G401 (cell line): ENCODE measurements around the gene FIG4. TPM values are rescaled to one million over a fixed set of nuclear protein-coding genes. Genes with fewer than 3 reads are reported as not detected.
A peak's percentile ranks its signal among the peaks of the same experiment; 100 is the strongest.

Source experiments
- DNase-seq: peaks from one replicate; pipeline ENCODE4 v3.0.0-alpha.2; 2015; ENCODE audit warnings: low spot score
- in situ Hi-C: cut with HindIII; loops from 2 replicates; pipeline ENCODE4 v1.10.0; 2016; ENCODE audit warnings: low sequenced_read_pairs, mixed read lengths
- total RNA-seq: library from RNA; depleted of rRNA; stranded (reverse); fragments of >200 nt; shearing (Covaris generic); gene quantifications from 2 replicates; pipeline ENCODE4 v1.2.3, GENCODE V29; 2014

Gene FIG4
- total RNA-seq, 1 experiment from 2014 or later, result 27.5 TPM

DNA sequence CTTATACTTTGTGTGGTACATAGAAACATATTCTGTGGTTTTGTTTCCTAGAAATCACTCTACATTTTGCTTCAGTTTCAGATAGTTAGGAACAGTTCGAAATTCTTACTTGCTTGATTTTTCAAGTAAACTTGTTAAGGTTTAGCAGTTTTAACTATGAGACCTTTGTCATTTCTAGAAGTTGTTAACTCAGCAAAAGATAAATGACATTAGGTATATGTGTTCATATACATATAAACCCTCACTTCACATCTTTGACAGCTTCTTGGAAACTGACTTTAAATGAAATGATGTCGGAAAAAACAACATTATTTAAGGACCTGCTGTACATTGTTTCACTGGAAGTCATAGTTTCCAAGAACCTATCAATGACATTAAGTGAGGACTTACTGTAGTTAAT, 96.2 kb downstream of the FIG4 start:
- in situ Hi-C loops, result no loop called here
- DNase-seq, result no peak

DNA sequence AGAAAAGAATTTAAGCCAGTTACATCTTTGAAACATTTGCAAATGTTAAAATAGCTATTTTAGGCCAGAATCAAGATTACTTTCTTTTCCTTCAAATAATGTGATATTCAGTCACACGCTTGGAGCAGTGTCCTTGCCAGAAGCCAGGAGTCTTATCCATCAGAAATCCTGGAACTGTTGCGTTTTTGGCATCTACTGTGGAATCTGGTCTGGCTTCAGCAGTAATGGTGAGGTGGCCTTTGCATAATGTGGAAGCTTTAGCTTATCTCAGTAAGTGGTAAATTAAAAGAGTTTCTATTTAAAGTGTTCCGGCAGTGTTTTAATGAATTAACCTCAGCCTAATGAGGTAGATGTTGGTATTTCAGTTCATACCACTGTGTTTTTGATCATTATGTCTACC, 97.6 kb downstream of the FIG4 start:
- DNase-seq, result no peak
- in situ Hi-C loops, result no loop called here

DNA sequence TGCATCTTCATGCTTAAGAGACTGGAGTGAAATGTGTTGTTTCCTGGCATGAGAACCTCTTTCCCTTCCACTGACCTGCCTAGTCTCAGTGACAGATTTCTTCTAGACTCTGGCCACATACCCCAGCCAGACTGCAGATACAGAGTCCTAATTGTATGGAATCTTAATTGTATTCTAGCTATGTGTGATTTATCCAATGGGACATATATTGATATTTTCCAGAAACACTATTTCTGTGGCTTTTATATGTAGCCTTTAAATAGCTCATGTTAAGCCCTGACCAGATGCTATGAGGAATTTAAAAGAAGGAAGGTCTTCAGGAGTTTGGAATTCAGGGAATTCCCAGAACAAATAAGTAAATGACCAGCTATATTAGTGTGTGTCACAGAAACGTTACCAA, 99.0 kb downstream of the FIG4 start:
- DNase-seq, result no peak
- in situ Hi-C loops, result no loop called here

DNA sequence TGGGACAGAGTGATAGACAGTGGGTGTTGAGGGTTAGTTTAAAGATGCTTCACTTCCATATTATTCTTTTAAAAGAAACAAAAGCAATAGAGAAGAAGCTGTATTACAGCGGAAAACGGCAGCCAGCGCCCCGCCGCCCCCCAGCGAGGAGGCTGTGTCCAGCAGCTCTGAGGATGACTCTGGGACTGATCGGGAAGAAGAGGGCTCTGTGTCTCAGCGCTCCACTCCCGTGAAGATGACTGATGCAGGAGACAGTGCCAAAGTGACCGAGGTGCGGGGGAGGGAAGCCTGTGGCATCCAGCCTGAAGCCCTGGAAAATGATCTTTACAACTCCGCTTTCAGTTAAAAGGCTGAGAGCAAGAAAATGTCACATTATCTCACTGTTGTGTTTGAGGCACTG, 100.2 kb downstream of the FIG4 start:
- in situ Hi-C loops, result no loop called here
- peak; percentile 57 for DNase-seq

DNA sequence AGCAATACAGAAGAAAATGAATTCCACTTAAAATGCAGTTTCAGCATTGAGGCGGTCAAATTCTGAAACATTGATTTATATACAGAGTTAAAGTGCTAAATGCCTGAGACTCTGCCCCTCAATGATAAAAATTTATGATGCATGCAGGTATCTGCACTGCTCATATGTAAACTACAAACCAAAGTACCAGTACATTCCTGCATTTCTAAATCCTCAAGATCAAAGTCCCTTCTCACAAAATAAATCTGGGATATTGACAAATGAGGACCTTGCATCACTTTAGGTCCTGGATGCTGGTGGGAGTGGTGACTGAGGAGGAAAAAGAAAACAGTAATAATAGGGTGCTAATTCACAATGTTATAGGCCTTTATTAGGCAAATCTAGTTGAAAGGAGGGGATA, 101.9 kb downstream of the FIG4 start:
- in situ Hi-C loops, result no loop called here

DNA sequence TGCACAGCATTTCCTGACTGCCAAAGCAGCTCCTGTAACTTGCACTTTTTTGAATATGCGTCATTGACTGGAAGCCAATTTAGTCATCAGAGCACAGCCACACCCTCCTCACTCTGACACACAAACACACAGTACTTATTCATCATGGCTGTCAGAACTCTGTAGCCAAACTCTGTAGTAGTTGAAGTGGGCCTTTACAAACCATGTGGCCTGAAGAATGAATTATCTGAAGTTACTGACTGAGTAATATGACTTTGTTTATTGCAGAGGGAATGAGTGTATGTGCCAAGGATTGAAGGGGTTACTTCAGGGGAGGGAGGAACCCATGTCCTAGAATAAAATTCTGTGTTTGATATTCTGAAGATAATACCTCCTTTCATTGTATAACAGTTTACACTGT, 102.7 kb downstream of the FIG4 start:
- in situ Hi-C loops, result no loop called here
- no peak for DNase-seq

More for the DNA sequence above, 101.9 kb downstream of the FIG4 start:
- no peak for DNase-seq

DNA sequence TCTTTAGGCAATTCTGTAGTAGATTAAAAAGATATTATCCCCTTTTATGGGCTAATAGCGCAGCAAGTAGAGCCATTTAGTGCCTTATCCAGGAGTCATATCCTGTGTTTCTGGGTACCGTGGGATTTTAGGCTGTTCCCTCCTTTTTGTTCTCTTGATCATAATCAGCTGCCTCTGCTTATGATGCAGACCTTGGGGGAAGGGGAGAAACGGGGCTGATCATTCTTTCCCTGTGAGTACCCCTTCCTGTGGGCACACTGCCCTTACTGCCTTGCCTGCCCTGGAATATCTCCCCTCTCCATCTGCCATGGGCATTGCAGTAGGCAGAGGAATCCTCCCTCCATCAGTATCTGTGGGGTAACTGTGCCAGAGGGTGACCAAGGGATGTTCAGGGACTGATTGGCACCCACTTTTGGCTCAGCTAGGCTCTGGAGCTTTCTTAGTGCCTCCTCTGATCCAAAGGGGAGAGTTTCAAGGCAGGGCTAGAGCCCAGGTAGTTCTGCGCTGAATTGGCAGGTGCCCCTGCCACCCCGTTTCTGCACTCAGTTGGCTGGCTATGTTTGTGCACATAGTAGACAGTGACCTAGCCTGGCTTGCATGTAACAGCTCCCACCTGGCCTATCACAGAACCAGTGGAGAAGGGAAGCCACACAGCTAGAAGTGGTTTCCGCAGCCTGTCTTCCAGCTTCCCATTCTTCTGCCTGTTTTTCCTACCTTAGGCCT, 103.3 kb downstream of the FIG4 start:
- in situ Hi-C loops, result no loop called here
- no peak for DNase-seq

DNA sequence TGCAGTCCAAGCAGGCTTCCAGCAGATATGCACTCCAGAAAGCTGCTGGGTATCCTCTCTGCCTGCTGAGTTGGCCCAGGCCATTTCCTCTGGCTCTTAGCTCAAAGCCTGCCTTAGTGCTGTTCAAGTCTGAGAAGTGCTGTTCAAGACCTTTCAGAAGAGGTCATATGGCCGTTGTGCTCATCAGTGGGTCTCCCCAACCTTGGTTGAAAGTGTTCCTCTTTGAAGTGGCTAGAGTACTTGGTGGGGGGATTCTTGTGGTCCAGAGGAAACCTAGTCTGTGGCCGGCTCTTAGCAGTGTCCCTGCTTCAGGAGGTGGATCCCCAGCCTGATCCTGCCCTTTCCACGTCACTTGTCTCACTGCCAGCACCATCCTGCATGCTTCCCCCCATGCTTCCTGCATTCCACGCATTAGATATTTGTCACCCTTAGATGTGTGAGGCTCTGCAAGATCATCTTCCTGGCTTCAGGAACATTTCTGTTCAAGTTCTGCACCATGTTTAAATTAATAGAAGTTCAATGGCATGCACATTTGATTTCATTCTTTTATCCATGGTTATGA, 105.0 kb downstream of the FIG4 start:
- in situ Hi-C loops, result no loop called here
- DNase-seq, result no peak

DNA sequence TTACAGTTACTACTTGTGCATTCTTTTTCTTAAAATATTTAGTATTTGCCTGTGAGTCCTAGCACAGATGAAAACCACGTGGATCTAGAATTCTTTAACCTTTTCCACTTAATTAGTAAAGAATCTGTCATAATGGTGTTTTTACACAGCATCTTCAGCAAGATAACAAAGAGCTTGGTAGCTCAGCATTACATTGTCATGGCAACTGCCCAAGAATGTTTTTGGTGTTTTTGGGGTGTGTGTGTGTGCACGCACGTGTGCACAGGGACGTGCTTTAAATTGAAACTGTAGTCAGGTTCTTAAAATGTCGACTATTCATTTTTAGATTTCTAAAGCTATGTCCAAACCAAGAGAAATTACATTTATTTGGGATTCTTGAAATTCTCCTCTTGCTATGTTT, 108.0 kb downstream of the FIG4 start:
- DNase-seq, result no peak
- in situ Hi-C loops, result no loop called here

DNA sequence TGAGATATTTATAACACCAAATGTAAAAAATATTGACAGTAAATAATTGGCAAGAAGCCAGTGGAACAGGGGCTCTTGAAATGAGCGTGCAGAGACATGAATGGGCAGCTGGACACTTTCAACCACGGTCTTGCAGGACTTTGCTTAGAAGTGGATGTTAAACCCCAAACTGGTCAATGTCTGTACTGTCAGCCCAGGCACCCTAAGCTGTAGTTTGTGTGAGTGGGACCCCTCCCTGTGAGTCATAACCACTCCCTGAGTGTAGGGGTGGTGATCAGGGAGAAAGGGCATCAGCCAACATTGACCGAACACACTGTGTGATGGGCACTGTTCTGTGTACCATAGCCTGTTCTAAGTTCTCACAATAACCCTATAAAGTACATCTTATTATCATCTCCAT, 108.6 kb downstream of the FIG4 start:
- no peak for DNase-seq
- in situ Hi-C loops, result no loop called here

DNA sequence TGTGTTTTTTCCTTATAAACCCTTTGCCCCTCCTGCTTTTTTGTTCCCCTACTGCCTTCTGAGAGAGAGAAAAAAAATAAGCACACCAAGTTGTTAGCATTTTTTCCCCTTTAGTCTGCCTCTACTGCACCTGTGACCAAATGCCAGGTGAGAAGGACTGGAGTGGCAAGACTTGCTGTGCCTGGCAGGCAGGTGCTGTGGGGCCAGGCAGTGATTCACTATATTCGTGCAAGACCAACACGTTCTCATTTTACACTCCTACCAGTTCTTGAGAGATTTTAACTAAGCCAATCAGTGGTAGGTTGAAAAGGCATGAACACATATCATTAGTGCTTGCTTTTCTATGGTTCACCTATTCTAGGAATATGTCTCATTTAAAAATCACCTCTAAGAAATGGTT, 109.7 kb downstream of the FIG4 start:
- no peak for DNase-seq
- in situ Hi-C loops, result no loop called here

DNA sequence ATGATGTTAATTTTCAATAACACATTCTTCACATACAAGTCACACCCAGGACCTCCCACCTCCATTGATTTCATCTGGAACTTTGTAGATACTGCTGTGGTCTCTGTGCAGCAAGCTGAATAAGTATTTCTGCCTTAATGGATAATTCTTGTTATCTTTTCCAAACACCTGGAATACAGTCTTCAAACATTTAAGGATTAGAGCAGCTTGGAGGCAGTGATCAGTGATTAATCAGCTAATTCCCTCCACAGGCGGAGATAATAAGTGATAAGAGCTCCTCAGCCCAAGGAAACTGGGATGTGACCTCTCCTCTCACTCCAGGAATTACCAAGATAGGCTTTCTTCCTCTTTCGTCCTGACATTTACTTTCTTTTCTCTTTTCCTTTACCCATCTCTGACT, 110.7 kb downstream of the FIG4 start:
- in situ Hi-C loops, result no loop called here
- no peak for DNase-seq

DNA sequence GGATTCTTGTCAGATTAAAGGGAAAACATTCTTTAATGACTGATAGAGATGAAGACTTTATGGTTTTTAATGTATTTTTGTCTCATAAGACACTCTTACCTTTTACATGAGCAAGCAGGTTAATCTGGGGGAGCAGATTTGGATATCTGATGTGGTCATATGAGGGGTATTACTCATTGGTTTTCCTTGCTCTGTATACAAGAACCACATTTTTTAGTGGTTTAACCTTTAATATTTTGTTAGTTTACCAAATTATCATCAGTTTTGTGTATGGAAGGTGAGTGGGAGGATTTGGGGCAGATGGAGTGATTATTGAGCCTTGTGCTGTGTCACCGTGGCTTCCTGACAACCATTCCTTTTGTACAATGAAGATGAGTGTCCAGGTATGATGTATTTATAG, 112.9 kb downstream of the FIG4 start:
- DNase-seq, result no peak
- in situ Hi-C loops, result no loop called here

DNA sequence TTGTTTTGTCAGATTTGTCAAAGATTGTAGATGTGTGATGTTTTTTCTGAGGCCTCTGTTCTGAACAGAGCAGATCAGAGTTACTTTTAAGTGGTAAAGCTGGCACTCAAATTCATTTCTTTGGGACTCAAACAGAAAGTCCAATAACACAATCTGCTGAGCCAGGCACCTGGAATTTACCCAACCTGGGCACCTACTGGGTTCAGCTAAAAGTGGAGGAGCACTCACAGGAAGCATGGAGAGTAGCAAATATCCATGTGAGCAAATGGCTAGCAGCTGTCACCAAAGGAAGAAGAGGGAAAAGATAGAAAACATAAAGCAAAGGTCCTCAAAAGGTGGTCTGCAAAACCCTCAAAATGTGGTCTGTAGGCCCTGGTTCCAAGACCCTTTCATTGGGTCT, 116.8 kb downstream of the FIG4 start:
- in situ Hi-C loops, result no loop called here
- DNase-seq, result peak; percentile 85

DNA sequence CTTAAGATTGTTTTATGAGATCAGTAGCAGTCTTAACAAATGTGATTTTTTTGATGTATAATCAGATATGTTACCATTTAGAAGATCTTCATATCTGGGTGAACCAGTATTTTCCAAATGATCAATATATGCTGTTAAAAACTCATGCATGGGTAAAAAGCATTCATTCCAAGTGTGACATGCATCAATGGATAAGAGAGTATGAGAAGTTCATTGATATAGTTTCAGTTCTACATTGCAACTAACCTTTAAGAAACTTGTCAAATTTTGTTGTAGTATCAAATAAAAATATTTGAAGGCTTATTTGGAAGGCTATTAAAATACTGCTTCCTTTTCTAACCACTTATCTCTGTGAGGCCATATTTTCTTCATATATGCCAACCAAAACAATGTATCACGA, 117.7 kb downstream of the FIG4 start:
- in situ Hi-C loops, result no loop called here
- DNase-seq, result no peak

DNA sequence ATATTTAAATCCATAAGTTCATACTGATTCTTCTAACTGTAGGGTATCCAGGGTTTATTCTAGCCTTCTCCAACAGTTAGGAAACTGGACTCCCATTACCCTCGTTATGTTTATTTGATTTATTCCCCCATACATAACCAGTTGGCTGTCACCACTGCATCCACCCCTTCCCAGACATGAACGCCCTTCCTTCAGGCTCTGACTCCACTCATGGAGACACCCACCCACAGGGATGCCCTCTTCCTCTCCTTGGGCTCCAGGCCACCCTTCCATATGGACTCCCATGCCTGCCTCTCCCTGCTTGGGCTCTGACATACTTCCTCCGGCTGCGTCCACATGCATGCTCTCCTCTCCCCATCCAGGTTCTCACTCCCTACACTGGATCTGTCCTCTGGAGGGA, 124.0 kb downstream of the FIG4 start:
- in situ Hi-C loops, result no loop called here
- no peak for DNase-seq

DNA sequence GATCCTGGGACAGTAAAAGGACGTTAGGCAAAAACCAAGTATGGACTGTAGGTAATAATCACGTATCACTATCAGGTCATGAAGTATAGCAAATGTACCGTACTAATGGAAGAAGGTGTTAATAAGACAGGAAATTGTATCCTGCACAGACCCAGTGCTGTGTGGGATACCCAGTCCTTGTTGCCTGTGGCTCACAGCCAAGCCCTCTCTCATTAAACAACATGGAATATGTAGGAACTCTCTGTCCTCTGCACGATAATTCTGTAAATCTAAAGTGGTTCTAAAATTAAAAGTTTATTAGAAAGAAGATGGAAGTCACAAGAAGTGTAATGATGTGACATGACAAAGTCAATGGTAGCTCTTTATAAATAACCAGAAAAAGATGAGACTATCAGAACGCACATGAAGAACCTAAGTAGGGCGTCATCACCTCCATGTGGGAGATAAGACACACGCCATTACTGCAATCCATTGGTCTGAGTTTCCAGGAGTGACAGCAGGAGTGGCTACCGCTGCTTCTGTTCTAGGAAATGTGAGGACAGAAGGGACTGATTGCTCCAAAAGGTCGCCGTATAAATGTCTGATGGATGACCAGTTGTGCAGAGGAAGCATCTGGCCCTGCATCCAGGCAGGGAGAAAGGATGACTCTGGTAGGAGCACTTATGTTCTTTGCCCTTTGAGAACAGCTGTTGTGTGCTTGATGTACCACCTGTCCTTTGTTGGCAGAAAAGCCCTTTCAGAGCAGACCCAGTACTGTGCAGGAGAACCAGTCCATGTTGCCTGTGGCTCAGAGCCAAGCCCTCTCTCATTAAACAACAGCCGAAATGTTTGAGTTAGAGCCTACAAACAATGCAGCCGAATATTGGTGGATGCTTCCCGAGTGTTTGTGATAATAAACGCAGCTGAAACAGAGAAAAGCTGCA, 125.6 kb downstream of the FIG4 start:
- DNase-seq, result peak; percentile 80
- in situ Hi-C loops, result no loop called here

DNA sequence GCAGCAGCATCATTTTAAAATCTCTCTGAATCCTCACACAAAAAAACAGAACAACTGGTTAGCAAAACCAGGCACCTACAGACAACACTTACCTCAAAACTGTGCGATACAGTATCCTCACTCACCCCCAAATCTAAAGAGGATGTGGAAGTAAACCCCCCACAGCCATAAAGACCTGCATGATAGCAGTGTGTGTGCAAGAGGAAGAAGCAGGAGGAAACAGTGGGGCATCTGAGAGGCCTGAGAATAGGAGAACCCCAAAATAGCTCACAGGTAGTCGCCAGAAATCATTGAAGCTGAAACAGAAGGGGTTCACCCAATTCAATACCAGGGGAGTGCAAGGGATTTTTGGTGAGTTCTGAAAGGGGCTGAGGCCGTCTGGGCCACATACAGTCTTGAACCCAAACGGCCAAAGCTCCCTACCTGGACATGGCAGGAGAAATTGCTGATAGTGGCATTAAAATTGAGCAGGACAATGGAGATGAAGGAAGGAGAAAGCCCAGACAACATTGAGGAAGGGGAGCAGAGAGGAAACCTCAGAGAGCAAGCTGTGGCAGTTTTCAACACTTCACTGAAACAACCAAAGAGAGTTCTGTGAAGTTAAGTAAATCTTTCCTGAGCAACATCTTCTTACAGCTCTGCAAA, 129.7 kb downstream of the FIG4 start:
- in situ Hi-C loops, result no loop called here
- DNase-seq, result no peak

DNA sequence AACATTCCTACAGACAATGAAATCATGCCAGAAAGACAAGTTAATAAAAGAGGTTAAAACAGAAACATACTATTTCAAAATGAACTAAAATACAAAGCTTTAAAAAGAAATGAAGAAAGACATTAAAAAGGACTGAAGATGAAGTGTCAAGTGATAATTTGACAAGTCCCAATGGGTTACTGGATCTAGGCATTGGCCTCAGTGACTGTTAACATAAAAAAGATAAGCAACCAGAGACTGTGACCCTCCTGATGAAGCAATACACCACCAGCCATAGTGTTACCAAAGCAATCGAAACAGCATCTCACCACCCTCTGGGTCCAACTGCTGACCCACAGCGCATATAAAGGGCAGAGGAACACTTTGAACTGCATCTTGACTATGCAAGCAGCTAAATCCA, 130.3 kb downstream of the FIG4 start:
- in situ Hi-C loops, result no loop called here
- no peak for DNase-seq

DNA sequence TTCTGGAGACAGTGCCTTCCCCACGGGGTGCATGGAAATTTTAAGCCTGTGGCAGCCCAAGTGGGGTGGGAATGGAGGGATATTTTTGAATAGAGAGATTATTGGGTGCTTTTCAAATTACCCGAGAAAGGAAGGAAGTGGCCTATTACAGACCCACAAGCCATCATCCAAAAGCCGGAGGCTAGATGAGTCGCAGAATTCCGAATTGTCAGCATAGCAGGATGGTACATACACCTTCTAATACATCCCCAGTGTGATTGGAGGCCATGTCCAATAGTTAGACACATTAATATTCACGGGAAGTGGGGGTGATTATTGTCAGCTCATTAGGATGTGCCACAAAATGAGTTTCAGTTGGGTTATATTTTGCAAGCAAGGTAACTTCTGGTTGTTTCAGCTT, 133.0 kb downstream of the FIG4 start:
- in situ Hi-C loops, result no loop called here
- DNase-seq, result no peak
